Activated CD8-positive, alpha-beta memory T cell treated with anti-CD3 and anti-CD28 coated beads for 36 hours (primary cell): Measurements from ENCODE around the gene ABHD16B. TPM values are rescaled to one million over a fixed set of nuclear protein-coding genes. Genes with fewer than 3 reads are reported as not detected.

Experiments
- CTCF ChIA-PET: fragments of 350-600 bp; sonication (Branson Sonifier 250); formaldehyde crosslinking; loops from one replicate; lab custom pipeline; 2021; ENCODE audit warnings: antibody characterized with exemption; lab: Charles Lee
- POLR2A ChIA-PET: fragments of 350-600 bp; sonication (Branson Sonifier 250); formaldehyde crosslinking; loops from one replicate; lab custom pipeline; 2021; ENCODE audit warnings: antibody characterized with exemption; lab: Charles Lee
- total RNA-seq, 2 experiments: library from RNA; stranded (reverse); gene quantifications; one replicate each; pipeline ENCODE4 v1.2.3, GENCODE V29; 2021

Gene ABHD16B
- total RNA-seq, 2 experiments from 2014 or later, result 0.13 TPM; not detected in 1

GRCh38 chr20:63885264-63886053, 24.2 kb downstream of the ABHD16B start:
- ChIA-PET POLR2A (no interaction called here), CTCF (interaction anchor here (0.7 kb wide), 1 partner anchor 165 kb away, joined by 3 read pairs; no protein-coding TSS in a partner anchor)

GRCh38 chr20:63886054-63886419, 24.7 kb downstream of the ABHD16B start:
- CTCF ChIA-PET, result no interaction called here
- POLR2A ChIA-PET, result no interaction called here

- POLR2A ChIA-PET, result no interaction called here
- CTCF ChIA-PET, result no interaction called here
Measured at GRCh38 chr20:63886921-63887320, 25.6 kb downstream of the ABHD16B start.

GRCh38 chr20:63889241-63890200, 28.2 kb downstream of the ABHD16B start:
- ChIA-PET POLR2A (no interaction called here), CTCF (no interaction called here)

- ChIA-PET CTCF (no interaction called here), POLR2A (no interaction called here)
Measured at GRCh38 chr20:63890201-63890576, 28.9 kb downstream of the ABHD16B start.

GRCh38 chr20:63890616-63891015, 29.3 kb downstream of the ABHD16B start:
- CTCF ChIA-PET, result no interaction called here
- POLR2A ChIA-PET, result no interaction called here

GRCh38 chr20:63891061-63892002, 30.0 kb downstream of the ABHD16B start:
- CTCF ChIA-PET, result interaction anchor here (0.6 kb wide), 1 partner anchor 46 kb away, joined by 3 read pairs; no protein-coding TSS in a partner anchor
- POLR2A ChIA-PET, result no interaction called here

GRCh38 chr20:63892402-63892801, 31.1 kb downstream of the ABHD16B start:
- ChIA-PET CTCF (no interaction called here), POLR2A (no interaction called here)

- ChIA-PET POLR2A (interaction anchor here (1.1 kb wide), 1 partner anchor 373 kb away, joined by 3 read pairs; no protein-coding TSS in a partner anchor), CTCF (interaction anchor here (1.0 kb wide), 1 partner anchor 61 kb away, joined by 3 read pairs; no protein-coding TSS in a partner anchor)
Measured at GRCh38 chr20:63893999-63894357, 32.7 kb downstream of the ABHD16B start.

GRCh38 chr20:63894358-63895201, 33.3 kb downstream of the ABHD16B start, which contains the start of gene DNAJC5:
DNAJC5 (plus strand) TSS chr20:63895126; CDS start chr20:63928346, 33,220 bp downstream.
- CTCF ChIA-PET, result interaction anchor here (1.0 kb wide), 1 partner anchor 61 kb away, joined by 3 read pairs; no protein-coding TSS in a partner anchor

GRCh38 chr20:63895202-63895951, 34.1 kb downstream of the ABHD16B start:
- CTCF ChIA-PET, result no interaction called here
- POLR2A ChIA-PET, result interaction anchor here (0.8 to 2.6 kb wide), 3 partner anchors 30 to 623 kb away, joined by 3 to 13 read pairs (median 5); partner anchors contain the start of genes SAMD10 and TPD52L2

More at GRCh38 chr20:63894358-63895201, 33.3 kb downstream of the ABHD16B start, which contains the start of gene DNAJC5:
- POLR2A ChIA-PET, result interaction anchor here (1.1 to 1.4 kb wide), 2 partner anchors 85 to 374 kb away, joined by 3 to 5 read pairs; partner anchors contain the start of gene SAMD10

- ChIA-PET CTCF (interaction anchor here (1.0 kb wide), 1 partner anchor 142 kb away, joined by 4 read pairs; no protein-coding TSS in a partner anchor), POLR2A (interaction anchor here (0.8 to 2.6 kb wide), 3 partner anchors 31 to 624 kb away, joined by 3 to 13 read pairs (median 5); partner anchors contain the start of genes SAMD10 and TPD52L2)
Measured at GRCh38 chr20:63895952-63896263, 34.6 kb downstream of the ABHD16B start.

- CTCF ChIA-PET, result interaction anchor here (1.0 kb wide), 1 partner anchor 142 kb away, joined by 4 read pairs; no protein-coding TSS in a partner anchor
Measured at GRCh38 chr20:63896264-63897105, 35.2 kb downstream of the ABHD16B start.

GRCh38 chr20:63897978-63898561, 36.8 kb downstream of the ABHD16B start:
- POLR2A ChIA-PET, result no interaction called here
- CTCF ChIA-PET, result no interaction called here

More at GRCh38 chr20:63896264-63897105, 35.2 kb downstream of the ABHD16B start:
- POLR2A ChIA-PET, result interaction anchor here (2.6 kb wide), 1 partner anchor 31 kb away, joined by 13 read pairs; the partner anchor contains the start of gene TPD52L2

- ChIA-PET POLR2A (no interaction called here), CTCF (no interaction called here)
Measured at GRCh38 chr20:63898882-63899558, 37.7 kb downstream of the ABHD16B start.
